ENCODE results near the gene PDLIM1.

DNA sequence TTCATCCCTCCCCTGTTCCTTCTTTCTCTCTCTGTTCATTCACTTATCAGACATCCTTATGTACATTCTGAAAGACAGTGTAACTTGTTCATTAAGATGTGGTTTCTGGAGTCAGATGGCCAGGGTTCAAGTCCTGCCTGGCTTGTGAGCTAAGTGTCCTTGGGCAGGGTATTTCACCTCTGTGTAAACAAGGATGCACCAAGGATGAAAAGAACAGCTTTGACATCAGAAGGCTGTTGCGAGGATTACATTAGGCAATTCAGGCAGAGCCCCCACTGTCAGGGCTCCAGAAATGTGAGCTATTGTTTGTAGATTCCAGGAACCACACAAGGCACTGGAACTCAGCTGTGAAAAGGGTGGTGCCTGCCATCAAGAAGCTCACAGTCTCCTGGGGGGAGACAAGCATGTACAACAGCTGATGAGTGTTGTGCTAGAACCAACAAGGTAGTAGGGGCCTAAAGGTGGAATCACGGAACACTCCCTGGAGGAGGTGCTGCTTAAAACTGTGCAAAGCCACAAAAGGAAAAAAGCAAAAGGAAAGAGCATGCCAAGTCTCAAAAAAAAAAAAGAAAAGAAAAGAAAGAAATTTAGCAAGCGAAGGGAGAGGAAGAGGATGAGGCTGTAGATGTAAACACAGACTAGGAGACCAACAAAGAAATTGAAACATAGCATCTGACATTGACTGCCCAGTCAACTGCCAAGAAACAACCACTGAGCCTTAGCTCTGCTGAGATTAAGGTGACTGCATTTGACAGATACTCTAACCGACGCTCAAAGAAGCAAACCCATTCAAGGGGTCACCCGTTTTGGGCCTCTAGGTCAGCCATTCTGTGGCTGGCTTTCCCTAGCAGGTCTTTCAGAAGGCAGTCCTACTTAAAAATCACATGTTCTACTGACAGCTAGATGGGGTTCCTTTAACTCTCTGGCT lies 12.5 kb downstream of the PDLIM1 start:
- no peak for TF ChIP-seq CBX3 (IDR thresholded peaks at IDR 0.05; ENCODE audit: low read depth)
- no peak for TF ChIP-seq CTCF (IDR thresholded peaks at IDR 0.05 in 2 of 3, conservative IDR thresholded peaks at IDR 0.05 in 1 of 3; ENCODE audit: borderline replicate concordance in 1 of 3, insufficient read depth in 1 of 3, low read depth in 2 of 3, low read length in 2 of 3)
- no peak for TF ChIP-seq EZH2 (IDR thresholded peaks at IDR 0.05)
- no peak for TF ChIP-seq SP1 (IDR thresholded peaks at IDR 0.05; ENCODE audit: low read depth)
- no peak for TF ChIP-seq RAD21 (IDR thresholded peaks at IDR 0.05; ENCODE audit: low read depth)
- TF ChIP-seq POLR2A (IDR thresholded peaks at IDR 0.05; ENCODE audit: borderline replicate concordance, extremely low read depth, insufficient read depth, insufficient read length), result no peak

All from HCT116 (cell line).